ENCODE data around the gene BHLHA15.
A peak's percentile ranks its signal among the peaks of the same experiment; 100 is the strongest.

Gene BHLHA15

GRCh38 chr7:98251601-98252424 lies 40.6 kb downstream of the BHLHA15 start, which contains the start of gene TECPR1:
TSS of gene TECPR1 (minus strand) at chr7:98252232. CDS start at chr7:98246146, 6,086 bp downstream.
- TF ChIP-seq CTCF (conservative IDR thresholded peaks at IDR 0.05; ENCODE audit: control insufficient read depth, insufficient read depth, low read depth, low read length): no peak
- H3K4me3 ChIP-seq (ENCODE audit: control insufficient read depth, low read depth, low read length): peak within 1 kb of the TSS; percentile 84
- DNase-seq (ENCODE audit: low read depth): peak; percentile 84

GRCh38 chr7:98252425-98253054 lies 41.3 kb downstream of the BHLHA15 start:
- no peak for TF ChIP-seq CTCF (conservative IDR thresholded peaks at IDR 0.05; ENCODE audit: control insufficient read depth, insufficient read depth, low read depth, low read length)
- peak; percentile 7 for DNase-seq (ENCODE audit: low read depth)
- peak overlapping the region; percentile 84 for H3K4me3 ChIP-seq (ENCODE audit: control insufficient read depth, low read depth, low read length)

- no peak for DNase-seq (ENCODE audit: low read depth)
- no peak overlapping the region for H3K4me3 ChIP-seq (ENCODE audit: control insufficient read depth, low read depth, low read length)
- no peak for TF ChIP-seq CTCF (conservative IDR thresholded peaks at IDR 0.05; ENCODE audit: control insufficient read depth, insufficient read depth, low read depth, low read length)
Measured at GRCh38 chr7:98254516-98254915, 43.3 kb downstream of the BHLHA15 start.

- no peak for TF ChIP-seq CTCF (conservative IDR thresholded peaks at IDR 0.05; ENCODE audit: control insufficient read depth, insufficient read depth, low read depth, low read length)
- no peak overlapping the region for H3K4me3 ChIP-seq (ENCODE audit: control insufficient read depth, low read depth, low read length)
- DNase-seq (ENCODE audit: low read depth): no peak
Measured at GRCh38 chr7:98254951-98255610, 43.8 kb downstream of the BHLHA15 start.

- no peak for DNase-seq (ENCODE audit: low read depth)
- H3K4me3 ChIP-seq (ENCODE audit: control insufficient read depth, low read depth, low read length): no peak overlapping the region
- TF ChIP-seq CTCF (conservative IDR thresholded peaks at IDR 0.05; ENCODE audit: control insufficient read depth, insufficient read depth, low read depth, low read length): no peak
Measured at GRCh38 chr7:98256431-98256830, 45.2 kb downstream of the BHLHA15 start.

- H3K4me3 ChIP-seq (ENCODE audit: control insufficient read depth, low read depth, low read length): no peak overlapping the region
- no peak for TF ChIP-seq CTCF (conservative IDR thresholded peaks at IDR 0.05; ENCODE audit: control insufficient read depth, insufficient read depth, low read depth, low read length)
- DNase-seq (ENCODE audit: low read depth): no peak
Measured at GRCh38 chr7:98257701-98258100, 46.5 kb downstream of the BHLHA15 start.

Data from fibroblast of mammary gland (primary cell).